MM.1S (cell line): ENCODE measurements around the gene CREB5.

Experiments used
- DNase-seq: peaks from one replicate; pipeline ENCODE4 v3.0.0-alpha.2; 2015
- H2AFZ ChIP-seq: fragments of 300-600 bp; sonication (generic); 2 replicates; pipeline ENCODE4 v1.6.0; 2016; ENCODE audit warnings: antibody characterized with exemption, low read length
- H3F3A ChIP-seq: fragments of 300-600 bp; sonication (generic); 2 replicates; pipeline ENCODE4 v1.6.1; 2016; ENCODE audit warnings: mild to moderate bottlenecking, antibody characterized with exemption, low read length, moderate library complexity, mixed read lengths; ENCODE audit not compliant: insufficient read depth
- H3K27ac ChIP-seq: fragments of 300-600 bp; sonication (generic); 2 replicates; pipeline ENCODE4 v1.5.1; 2016; ENCODE audit warnings: mild to moderate bottlenecking, low read length
- H3K27me3 ChIP-seq: fragments of 300-600 bp; sonication (generic); replicated peaks from 2 replicates; pipeline ENCODE4 v1.6.0; 2016; ENCODE audit warnings: low read length; ENCODE audit not compliant: insufficient read depth
- H3K36me3 ChIP-seq: fragments of 300-600 bp; sonication (generic); replicated peaks from 2 replicates; pipeline ENCODE4 v1.6.1; 2016; ENCODE audit warnings: mild to moderate bottlenecking, low read length, mixed read lengths; ENCODE audit not compliant: insufficient read depth
- H3K4me1 ChIP-seq: fragments of 300-600 bp; sonication (generic); 2 replicates; pipeline ENCODE4 v1.6.1; 2016; ENCODE audit warnings: low read length, mixed read lengths
- H3K4me2 ChIP-seq: fragments of 300-600 bp; sonication (generic); 2 replicates; pipeline ENCODE4 v1.6.0; 2016; ENCODE audit warnings: low read depth, low read length
- H3K4me3 ChIP-seq: fragments of 300-600 bp; sonication (generic); 2 replicates; pipeline ENCODE4 v1.5.1; 2016; ENCODE audit warnings: low read length, mixed read lengths
- H3K79me2 ChIP-seq: fragments of 300-600 bp; sonication (generic); 2 replicates; pipeline ENCODE4 v1.6.1; 2016; ENCODE audit warnings: mixed run types, low read length, mixed read lengths
- H3K9ac ChIP-seq: fragments of 300-600 bp; sonication (generic); 2 replicates; pipeline ENCODE4 v1.6.1; 2016; ENCODE audit warnings: low read length, mixed read lengths
- H3K9me2 ChIP-seq: fragments of 300-600 bp; sonication (generic); replicated peaks from 2 replicates; pipeline ENCODE4 v1.6.1; 2016; ENCODE audit warnings: mild to moderate bottlenecking, low read length, mixed read lengths; ENCODE audit not compliant: insufficient read depth
- H3K9me3 ChIP-seq: fragments of 300-600 bp; sonication (generic); replicated peaks from 2 replicates; pipeline ENCODE4 v1.6.1; 2016; ENCODE audit warnings: mild to moderate bottlenecking, low read length, mixed read lengths; ENCODE audit not compliant: insufficient read depth
- H4K20me1 ChIP-seq: fragments of 300-600 bp; sonication (generic); 2 replicates; pipeline ENCODE4 v1.6.1; 2016; ENCODE audit warnings: mild to moderate bottlenecking, low read length, moderate library complexity, mixed read lengths; ENCODE audit not compliant: insufficient read depth
- EZH2 ChIP-seq: fragments of 300-600 bp; sonication (generic); optimal IDR thresholded peaks from 2 replicates; pipeline ENCODE3; 2017; ENCODE audit warnings: low read depth, mild to moderate bottlenecking, antibody characterized with exemption, low read length, mixed read lengths
- EZH2phosphoT487 ChIP-seq: fragments of 300-600 bp; sonication (generic); IDR thresholded peaks from 2 replicates; pipeline ENCODE4 v1.6.1; 2018; ENCODE audit warnings: antibody characterized with exemption, low read length
- TF ChIP-seq, protein P1 (sequence below): fragments of 300-600 bp; sonication (generic); IDR thresholded peaks from 2 replicates; pipeline ENCODE4 v1.5.1; 2016; ENCODE audit warnings: antibody characterized with exemption, low read length, mixed read lengths

Gene CREB5

DNA sequence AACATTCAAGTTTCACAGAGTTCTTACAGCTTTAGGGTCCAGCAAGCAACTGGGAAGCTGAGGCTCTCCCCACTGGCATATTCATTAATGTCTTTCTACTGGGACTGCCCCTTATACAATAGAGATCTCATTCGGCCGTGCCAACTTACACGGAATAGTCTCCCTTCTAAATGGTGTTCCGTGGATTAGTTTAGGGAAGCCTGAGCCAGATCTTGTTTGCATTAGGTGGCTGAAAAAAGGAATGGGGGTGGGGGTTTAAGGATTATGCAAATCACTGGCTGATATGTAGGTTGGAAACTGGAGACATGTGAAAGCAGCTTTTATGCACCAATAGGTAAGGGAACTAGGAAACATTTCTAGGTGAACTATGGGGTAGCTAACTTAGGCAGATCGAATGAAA lies 327.5 kb downstream of the CREB5 start:
- TF ChIP-seq EZH2, result no peak
- TF ChIP-seq, protein P1, sequence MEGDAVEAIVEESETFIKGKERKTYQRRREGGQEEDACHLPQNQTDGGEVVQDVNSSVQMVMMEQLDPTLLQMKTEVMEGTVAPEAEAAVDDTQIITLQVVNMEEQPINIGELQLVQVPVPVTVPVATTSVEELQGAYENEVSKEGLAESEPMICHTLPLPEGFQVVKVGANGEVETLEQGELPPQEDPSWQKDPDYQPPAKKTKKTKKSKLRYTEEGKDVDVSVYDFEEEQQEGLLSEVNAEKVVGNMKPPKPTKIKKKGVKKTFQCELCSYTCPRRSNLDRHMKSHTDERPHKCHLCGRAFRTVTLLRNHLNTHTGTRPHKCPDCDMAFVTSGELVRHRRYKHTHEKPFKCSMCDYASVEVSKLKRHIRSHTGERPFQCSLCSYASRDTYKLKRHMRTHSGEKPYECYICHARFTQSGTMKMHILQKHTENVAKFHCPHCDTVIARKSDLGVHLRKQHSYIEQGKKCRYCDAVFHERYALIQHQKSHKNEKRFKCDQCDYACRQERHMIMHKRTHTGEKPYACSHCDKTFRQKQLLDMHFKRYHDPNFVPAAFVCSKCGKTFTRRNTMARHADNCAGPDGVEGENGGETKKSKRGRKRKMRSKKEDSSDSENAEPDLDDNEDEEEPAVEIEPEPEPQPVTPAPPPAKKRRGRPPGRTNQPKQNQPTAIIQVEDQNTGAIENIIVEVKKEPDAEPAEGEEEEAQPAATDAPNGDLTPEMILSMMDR, result no peak
- TF ChIP-seq EZH2phosphoT487, result no peak
- H3K9me2 ChIP-seq, result no peaks in the 10 kb centered on the region
- H3K79me2 ChIP-seq, result no peaks in the 10 kb centered on the region
- no peaks in the 10 kb centered on the region for H3K27me3 ChIP-seq
- no peaks in the 10 kb centered on the region for H4K20me1 ChIP-seq
- DNase-seq, result no peak
- H3K36me3 ChIP-seq, result no peaks in the 10 kb centered on the region
- H2AFZ ChIP-seq, result no peak overlapping the region
- no peaks in the 10 kb centered on the region for H3K4me1 ChIP-seq
- H3K4me3 ChIP-seq, result no peak overlapping the region
- H3K27ac ChIP-seq, result no peak overlapping the region
- no peak overlapping the region for H3K4me2 ChIP-seq
- H3K9me3 ChIP-seq, result no peaks in the 10 kb centered on the region
- no peak overlapping the region for H3K9ac ChIP-seq
- H3F3A ChIP-seq, result no peaks in the 10 kb centered on the region

DNA sequence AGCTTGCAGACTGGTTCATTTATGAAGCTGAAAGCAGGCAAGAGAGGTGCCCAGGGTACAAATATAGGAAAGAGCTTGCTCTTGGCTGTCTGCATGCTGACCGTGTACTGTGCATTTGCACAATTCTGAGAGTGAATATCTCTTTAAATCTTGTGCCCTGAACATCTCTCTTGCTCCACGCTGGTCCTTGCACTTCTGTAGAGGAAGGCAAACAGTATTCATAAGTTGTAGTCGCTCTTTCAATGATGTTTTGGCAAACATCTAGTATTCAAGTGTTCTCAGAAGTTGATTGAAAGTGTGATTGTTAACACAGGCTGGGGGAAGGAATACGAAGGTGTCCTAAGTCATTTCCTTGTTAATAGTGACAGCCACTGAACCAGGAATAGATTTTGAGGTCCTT lies 332.6 kb downstream of the CREB5 start:
- H4K20me1 ChIP-seq, result no peaks in the 10 kb centered on the region
- no peak overlapping the region for H3K4me3 ChIP-seq
- no peaks in the 10 kb centered on the region for H3K79me2 ChIP-seq
- H3F3A ChIP-seq, result no peaks in the 10 kb centered on the region
- no peaks in the 10 kb centered on the region for H3K36me3 ChIP-seq
- no peaks in the 10 kb centered on the region for H3K9me3 ChIP-seq
- H3K9ac ChIP-seq, result no peak overlapping the region
- no peak overlapping the region for H3K27ac ChIP-seq
- TF ChIP-seq, protein P1, result no peak
- TF ChIP-seq EZH2phosphoT487, result no peak
- TF ChIP-seq EZH2, result no peak
- no peak for DNase-seq
- H3K9me2 ChIP-seq, result no peaks in the 10 kb centered on the region
- H3K4me2 ChIP-seq, result no peak overlapping the region
- H3K4me1 ChIP-seq, result no peaks in the 10 kb centered on the region
- H2AFZ ChIP-seq, result no peak overlapping the region
- H3K27me3 ChIP-seq, result no peaks in the 10 kb centered on the region

DNA sequence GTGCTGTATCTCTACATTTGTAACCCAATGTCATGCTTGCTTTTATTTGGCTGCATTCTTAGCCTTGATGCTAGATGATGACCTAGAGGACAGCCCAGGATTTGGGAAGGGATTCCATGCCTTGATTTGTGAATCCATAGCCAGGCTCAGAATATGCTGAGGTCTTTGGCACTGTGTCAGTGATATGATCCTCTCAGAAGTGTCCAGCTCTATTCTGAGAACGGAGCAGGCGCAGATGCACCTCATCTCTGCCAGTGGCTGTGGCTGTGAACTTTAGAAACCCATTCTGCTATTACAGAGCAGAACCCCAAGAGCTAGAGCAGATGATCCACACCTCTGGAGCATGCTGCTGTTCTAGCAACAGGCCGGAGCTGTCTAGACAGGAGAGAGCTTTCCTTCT lies 333.0 kb downstream of the CREB5 start:
- TF ChIP-seq, protein P1, result no peak
- TF ChIP-seq EZH2phosphoT487 (no peak), EZH2 (no peak)
- H3K4me3 ChIP-seq, result no peak overlapping the region
- no peaks in the 10 kb centered on the region for H3K36me3 ChIP-seq

DNA sequence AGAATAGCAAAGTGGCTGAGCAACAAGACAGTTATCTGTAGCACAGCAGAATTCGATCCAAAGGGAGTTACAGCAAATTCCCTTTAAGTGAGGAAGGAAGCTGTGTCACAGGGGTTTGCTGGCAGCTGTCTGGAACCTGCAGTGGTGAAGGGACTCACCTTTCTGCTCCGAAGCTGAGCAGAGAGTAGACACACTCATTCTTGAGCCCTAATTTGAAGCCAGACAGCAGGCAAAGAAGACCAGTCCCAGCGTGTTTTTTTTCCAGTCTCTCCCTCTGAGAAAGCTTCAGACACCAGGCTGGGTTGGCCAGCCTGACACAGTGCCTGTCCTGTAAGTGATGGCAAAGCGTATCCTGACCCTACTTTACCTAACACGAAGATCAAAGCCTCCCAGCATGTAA lies 335.1 kb downstream of the CREB5 start:
- DNase-seq, result no peak
- H2AFZ ChIP-seq, result no peak overlapping the region
- TF ChIP-seq EZH2phosphoT487 (no peak), EZH2 (no peak)
- TF ChIP-seq, protein P1, result no peak

More for the DNA sequence above, 333.0 kb downstream of the CREB5 start:
- Histone ChIP-seq H2AFZ (no peak overlapping the region), H3F3A (no peaks in the 10 kb centered on the region), H3K9ac (no peak overlapping the region), H3K27ac (no peak overlapping the region), H3K9me2 (no peaks in the 10 kb centered on the region), H3K4me1 (no peaks in the 10 kb centered on the region), H3K4me2 (no peak overlapping the region), H3K9me3 (no peaks in the 10 kb centered on the region), H3K79me2 (no peaks in the 10 kb centered on the region), H3K27me3 (no peaks in the 10 kb centered on the region), H4K20me1 (no peaks in the 10 kb centered on the region)
- DNase-seq, result no peak

More for the DNA sequence above, 335.1 kb downstream of the CREB5 start:
- H3K36me3 ChIP-seq, result no peaks in the 10 kb centered on the region
- H3K4me1 ChIP-seq, result no peaks in the 10 kb centered on the region
- H3K9me2 ChIP-seq, result no peaks in the 10 kb centered on the region
- H3K4me3 ChIP-seq, result no peak overlapping the region
- H3K4me2 ChIP-seq, result no peak overlapping the region
- H3K27me3 ChIP-seq, result no peaks in the 10 kb centered on the region
- no peak overlapping the region for H3K27ac ChIP-seq
- H3K9me3 ChIP-seq, result no peaks in the 10 kb centered on the region
- no peaks in the 10 kb centered on the region for H3F3A ChIP-seq
- H4K20me1 ChIP-seq, result no peaks in the 10 kb centered on the region
- H3K79me2 ChIP-seq, result no peaks in the 10 kb centered on the region
- H3K9ac ChIP-seq, result no peak overlapping the region
